Tibial nerve (tissue), 4 donors: ENCODE data around the gene ZNF473. TPM values are rescaled to one million over a fixed set of nuclear protein-coding genes. Genes with fewer than 3 reads are reported as not detected.
A peak's percentile ranks its signal among the peaks of the same experiment; 100 is the strongest.
"Not testable (repeated sequence)": the region's sequence is repeated elsewhere in the genome, so short reads cannot be mapped to it uniquely, and the experiment has no call there.

ENCODE experiments used
- DNase-seq, 2 donors: peaks; one replicate each; pipeline ENCODE4 v3.0.0-alpha.2; 2019; ENCODE audit warnings: low spot score in 2 of 2
- H3K27ac ChIP-seq, 4 donors: fragments of 200-600 bp; sonication (generic) in 3 of 4; one replicate each; pipeline ENCODE4 v1.5.1; 2017 to 2019; ENCODE audit warnings: mild to moderate bottlenecking in 1 of 4
- H3K27me3 ChIP-seq, 2 donors: fragments of 200-600 bp; sonication (generic) in 1 of 2; one replicate each; pipeline versions ENCODE4 v1.5.1 to v1.6.0; 2017 to 2019
- H3K36me3 ChIP-seq, 3 donors: fragments of 200-600 bp; sonication (generic); one replicate each; pipeline ENCODE4 v1.5.1; 2018 to 2019
- H3K4me1 ChIP-seq, 4 donors: fragments of 200-600 bp; sonication (generic) in 3 of 4; one replicate each; pipeline ENCODE4 v1.5.1; 2017 to 2019
- H3K4me3 ChIP-seq, 4 donors: fragments of 200-600 bp; sonication (generic) in 3 of 4; one replicate each; pipeline ENCODE4 v1.5.1; 2017 to 2019; ENCODE audit warnings: mild to moderate bottlenecking in 1 of 4, moderate library complexity in 1 of 4
- H3K9me3 ChIP-seq, 4 donors: fragments of 200-600 bp; sonication (generic) in 3 of 4; one replicate each; pipeline ENCODE4 v1.5.1; 2017 to 2019
- EP300 ChIP-seq, 2 donors: sonication (generic); formaldehyde crosslinking; IDR thresholded peaks; one replicate each; pipeline ENCODE4 v1.6.1; 2017; ENCODE audit warnings: antibody characterized with exemption in 2 of 2, mild to moderate bottlenecking in 1 of 2
- POLR2A ChIP-seq, 2 donors: fragments of 450-650 bp; IDR thresholded peaks; one replicate each; pipeline ENCODE4 v1.6.1; 2017; ENCODE audit warnings: antibody characterized with exemption in 2 of 2, mild to moderate bottlenecking in 2 of 2, moderate library complexity in 2 of 2
- WGBS, 2 donors: methylation state at CpG; one replicate each; pipeline ENCODE4 v1.1.5; 2018; 5-methylcytosine and 5-hydroxymethylcytosine counted together
- total RNA-seq, 4 donors: library from RNA; depleted of rRNA; stranded (reverse); fragments of >200 nt; gene quantifications; one replicate each; pipeline ENCODE4 v1.1.0, GENCODE V29; 2016
- TF ChIP-seq, protein P1 (sequence below), 5 experiments: fragments of 200-600 bp in 3 of 5; fragments of 450-650 bp in 2 of 5; sonication (generic) in 3 of 5; IDR thresholded peaks; one replicate each; pipeline ENCODE4 v1.5.1; 2016 to 2019; ENCODE audit warnings: antibody characterized with exemption in 5 of 5, mild to moderate bottlenecking in 3 of 5, moderate library complexity in 2 of 5

The ZNF473 gene
- total RNA-seq, 4 donors from 2014 or later: 8.2 to 25.5 (median 14.3) TPM

DNA sequence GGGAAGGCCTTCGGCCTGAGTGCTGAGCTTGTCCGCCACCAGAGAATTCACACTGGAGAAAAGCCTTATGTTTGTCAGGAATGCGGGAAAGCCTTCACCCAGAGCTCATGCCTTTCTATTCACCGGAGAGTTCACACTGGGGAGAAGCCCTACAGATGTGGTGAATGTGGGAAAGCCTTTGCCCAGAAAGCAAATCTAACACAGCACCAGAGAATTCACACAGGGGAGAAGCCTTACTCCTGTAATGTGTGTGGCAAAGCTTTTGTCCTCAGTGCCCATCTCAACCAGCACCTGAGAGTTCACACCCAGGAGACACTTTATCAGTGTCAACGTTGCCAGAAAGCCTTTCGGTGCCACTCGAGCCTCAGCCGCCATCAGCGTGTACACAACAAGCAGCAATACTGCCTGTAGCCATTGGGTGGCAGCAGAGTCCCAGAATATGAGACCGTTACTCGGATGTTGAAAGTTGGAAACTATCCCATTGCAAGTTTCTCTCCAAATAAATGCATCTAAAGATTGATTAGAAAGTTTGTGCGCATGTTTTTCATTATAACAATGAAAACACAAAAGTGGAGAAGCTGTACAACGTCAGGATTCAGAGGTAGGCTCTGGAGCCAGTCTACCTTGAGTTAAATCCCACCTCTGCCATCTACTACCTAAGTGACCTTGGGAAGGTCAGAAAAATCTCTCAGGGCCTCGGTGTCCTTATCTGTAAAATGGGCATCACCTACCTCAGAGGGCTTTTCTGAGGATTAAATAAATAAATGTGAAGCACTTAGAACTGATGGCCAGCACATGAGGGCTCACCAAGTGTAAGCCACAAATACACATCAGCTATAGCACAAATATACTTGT is 21.1 kb downstream of the ZNF473 start:
- Histone ChIP-seq H3K9me3 (peaks cover 0 to 99% (median 22%) of the 10 kb centered on the region in 4 donors), H3K27me3 (no peaks in the 10 kb centered on the region), H3K4me1 (no peaks in the 10 kb centered on the region), H3K4me3 (no peak overlapping the region), H3K27ac (no peak overlapping the region), H3K36me3 (peaks cover 12 to 69% (median 34%) of the 10 kb centered on the region in 3 donors)
- DNase-seq: peak; percentile 26 to 77
- 67 to 70% methylated on average over 14 of the region's 14 CpGs for WGBS, 2 donors
- TF ChIP-seq, protein P1, sequence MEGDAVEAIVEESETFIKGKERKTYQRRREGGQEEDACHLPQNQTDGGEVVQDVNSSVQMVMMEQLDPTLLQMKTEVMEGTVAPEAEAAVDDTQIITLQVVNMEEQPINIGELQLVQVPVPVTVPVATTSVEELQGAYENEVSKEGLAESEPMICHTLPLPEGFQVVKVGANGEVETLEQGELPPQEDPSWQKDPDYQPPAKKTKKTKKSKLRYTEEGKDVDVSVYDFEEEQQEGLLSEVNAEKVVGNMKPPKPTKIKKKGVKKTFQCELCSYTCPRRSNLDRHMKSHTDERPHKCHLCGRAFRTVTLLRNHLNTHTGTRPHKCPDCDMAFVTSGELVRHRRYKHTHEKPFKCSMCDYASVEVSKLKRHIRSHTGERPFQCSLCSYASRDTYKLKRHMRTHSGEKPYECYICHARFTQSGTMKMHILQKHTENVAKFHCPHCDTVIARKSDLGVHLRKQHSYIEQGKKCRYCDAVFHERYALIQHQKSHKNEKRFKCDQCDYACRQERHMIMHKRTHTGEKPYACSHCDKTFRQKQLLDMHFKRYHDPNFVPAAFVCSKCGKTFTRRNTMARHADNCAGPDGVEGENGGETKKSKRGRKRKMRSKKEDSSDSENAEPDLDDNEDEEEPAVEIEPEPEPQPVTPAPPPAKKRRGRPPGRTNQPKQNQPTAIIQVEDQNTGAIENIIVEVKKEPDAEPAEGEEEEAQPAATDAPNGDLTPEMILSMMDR (IDR thresholded peaks at IDR 0.05): peak; percentile 24 to 37 (median 31)
- no peak for TF ChIP-seq EP300 (IDR thresholded peaks at IDR 0.05)

DNA sequence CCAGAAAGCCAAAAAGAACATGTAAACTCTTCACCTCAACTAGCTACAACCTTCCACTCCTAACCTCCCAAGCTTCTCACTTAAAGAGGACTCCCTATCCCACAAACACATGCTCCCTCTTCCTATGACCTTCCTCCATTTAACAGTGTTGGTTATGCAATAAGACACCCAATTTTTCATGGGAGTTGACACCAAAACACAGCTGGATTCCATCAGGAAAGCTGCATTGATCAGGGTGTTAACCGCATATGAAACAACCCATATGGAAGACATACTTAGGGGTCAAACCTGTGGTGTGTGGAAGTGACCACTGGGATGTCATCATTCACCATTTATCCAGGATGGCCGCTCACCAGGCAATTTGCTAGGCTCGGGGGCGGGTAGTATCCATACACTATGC is 21.9 kb downstream of the ZNF473 start:
- H3K36me3 ChIP-seq: peaks cover 6 to 61% (median 26%) of the 10 kb centered on the region in 3 donors

DNA sequence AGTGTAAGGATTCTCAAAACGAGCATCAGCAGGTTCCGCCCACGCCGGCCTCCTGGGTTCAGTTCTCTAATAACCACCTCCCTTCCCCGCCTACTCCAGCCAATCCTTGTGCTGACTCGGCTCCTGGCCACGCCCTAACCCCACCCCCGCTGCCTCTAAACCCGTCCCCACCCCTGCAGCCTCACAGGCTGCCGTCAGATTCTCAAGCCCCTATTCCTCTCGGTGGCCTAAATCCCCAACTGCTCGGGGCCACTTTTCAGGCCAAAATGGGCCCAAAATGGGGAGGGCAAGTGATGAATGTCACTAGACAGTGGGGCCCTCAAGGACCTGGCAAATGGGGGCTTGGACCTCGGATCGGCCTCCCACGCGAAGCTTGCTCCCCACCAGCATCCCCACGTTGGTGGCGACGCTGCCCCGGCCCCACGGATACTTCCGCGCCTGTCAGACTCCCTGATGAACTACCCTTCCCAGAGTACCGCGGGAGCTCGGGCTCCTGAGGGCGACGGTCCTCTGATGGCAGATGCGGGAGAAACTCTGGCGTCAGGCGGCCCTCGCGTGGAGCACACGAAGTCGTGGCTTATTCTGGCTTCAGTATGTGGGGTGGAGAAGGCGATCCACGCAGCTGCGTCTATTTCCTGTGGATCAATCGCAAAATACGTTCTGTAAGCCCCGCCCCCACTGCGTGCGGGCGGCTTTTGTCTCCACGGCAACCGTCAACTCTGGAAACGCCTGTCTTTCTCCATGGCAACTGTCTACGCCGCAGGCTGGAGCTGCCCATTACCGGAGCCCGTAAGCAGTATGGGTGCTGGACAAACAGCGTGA is 24.8 kb downstream of the ZNF473 start:
- peaks cover 0 to 90% (median 10%) of the 10 kb centered on the region in 4 donors for H3K9me3 ChIP-seq
- no peaks in the 10 kb centered on the region for H3K27me3 ChIP-seq
- 2 to 4% methylated on average over 29 to 51 of the region's 52 CpGs for WGBS, 2 donors
- H3K36me3 ChIP-seq: peaks cover 2 to 32% (median 2%) of the 10 kb centered on the region in 3 donors
- H3K4me3 ChIP-seq: peak overlapping the region; percentile 18 to 50 (median 33)
- no peaks in the 10 kb centered on the region for H3K4me1 ChIP-seq
- DNase-seq: peak; percentile 19 to 75
- no peak for TF ChIP-seq POLR2A (IDR thresholded peaks at IDR 0.05)
- TF ChIP-seq EP300 (IDR thresholded peaks at IDR 0.05): peak in 1 of 2 donors; percentile 6
- TF ChIP-seq, protein P1 (IDR thresholded peaks at IDR 0.05): no peak
- peak overlapping the region in 2 of 4 donors; percentile 31 to 44 for H3K27ac ChIP-seq

More for the DNA sequence above, 21.9 kb downstream of the ZNF473 start:
- H3K27me3 ChIP-seq: no peaks in the 10 kb centered on the region
- H3K9me3 ChIP-seq: peaks cover 0 to 99% (median 22%) of the 10 kb centered on the region in 4 donors
- no peak overlapping the region for H3K27ac ChIP-seq
- no peak for DNase-seq
- H3K4me1 ChIP-seq: no peaks in the 10 kb centered on the region
- WGBS, 2 donors: 85 to 88% methylated on average over 4 of the region's 4 CpGs
- no peak for TF ChIP-seq POLR2A (IDR thresholded peaks at IDR 0.05)
- TF ChIP-seq, protein P1 (IDR thresholded peaks at IDR 0.05): no peak
- TF ChIP-seq EP300 (IDR thresholded peaks at IDR 0.05): no peak
- no peak overlapping the region for H3K4me3 ChIP-seq

DNA sequence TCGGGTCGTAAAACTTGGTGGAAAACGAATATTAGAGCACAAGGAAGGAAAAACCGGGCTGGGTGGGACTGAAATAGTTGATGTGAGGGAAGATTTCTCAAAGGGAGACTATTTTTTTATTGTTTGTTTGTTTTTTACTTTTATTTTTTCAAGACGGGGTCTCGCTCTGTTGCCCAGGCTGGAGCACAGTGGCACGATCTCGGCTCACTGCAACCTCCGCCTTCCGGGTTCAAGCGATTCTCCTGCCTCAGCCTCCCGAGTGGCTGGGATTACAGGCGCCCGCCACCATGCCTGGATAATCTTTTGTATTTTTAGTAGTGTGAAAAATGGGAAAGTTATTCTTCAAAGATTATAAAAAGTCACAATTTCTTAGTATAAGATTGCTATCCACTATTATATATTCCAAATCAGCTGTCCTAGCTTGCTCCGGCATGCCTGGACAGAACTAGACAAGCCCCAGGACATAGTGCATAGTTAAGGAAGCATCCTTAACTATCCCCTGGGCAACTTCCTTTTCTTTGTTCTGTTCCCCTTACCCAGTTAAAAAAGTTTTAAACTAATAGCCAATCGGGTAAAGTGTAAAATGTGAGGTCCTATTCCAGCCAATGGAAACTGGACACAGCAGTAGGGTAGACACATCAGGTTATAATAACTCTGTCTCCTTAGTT is 25.6 kb downstream of the ZNF473 start:
- peak overlapping the region in 2 of 4 donors; percentile 32 to 50 for H3K4me3 ChIP-seq
- 39 to 44% methylated on average over 16 of the region's 16 CpGs for WGBS, 2 donors
- not testable (repeated sequence) for H3K27me3 ChIP-seq, H3K27ac ChIP-seq, DNase-seq, H3K4me1 ChIP-seq
- peaks cover 0 to 24% (median 2%) of the 10 kb centered on the region in 3 donors for H3K36me3 ChIP-seq
- H3K9me3 ChIP-seq: peaks cover 0 to 85% (median 7%) of the 10 kb centered on the region in 4 donors

DNA sequence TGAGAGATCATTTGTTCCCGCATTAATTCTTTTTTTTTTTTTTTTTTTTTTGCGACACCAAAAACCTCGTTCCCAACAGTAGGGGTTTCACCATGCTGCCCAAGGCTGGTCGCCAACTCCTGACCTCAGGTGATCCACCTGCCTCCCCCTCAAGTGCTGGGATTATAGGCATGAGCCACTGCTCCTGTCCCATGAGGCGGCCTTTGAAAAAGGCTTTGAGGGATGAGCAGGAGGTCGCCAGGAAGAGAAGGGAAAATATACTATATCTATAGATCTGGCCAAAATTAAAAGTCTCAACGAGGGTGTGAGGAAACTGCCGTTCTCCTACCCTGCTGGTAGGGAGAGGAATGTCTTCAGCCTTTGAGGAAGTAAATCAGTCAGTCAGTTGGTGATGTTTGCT is 26.2 kb downstream of the ZNF473 start:
- no peaks in the 10 kb centered on the region for H3K4me1 ChIP-seq
- H3K9me3 ChIP-seq: peaks cover 0 to 84% (median 4%) of the 10 kb centered on the region in 4 donors
- no peaks in the 10 kb centered on the region for H3K27me3 ChIP-seq
- H3K4me3 ChIP-seq: no peak overlapping the region
- no peak overlapping the region for H3K27ac ChIP-seq
- TF ChIP-seq, protein P1 (IDR thresholded peaks at IDR 0.05): no peak
- no peak for TF ChIP-seq POLR2A (IDR thresholded peaks at IDR 0.05)
- TF ChIP-seq EP300 (IDR thresholded peaks at IDR 0.05): no peak
- H3K36me3 ChIP-seq: peaks cover 0 to 18% (median 0%) of the 10 kb centered on the region in 3 donors
- no peak for DNase-seq
- WGBS, 2 donors: 74 to 84% methylated on average over 8 of the region's 8 CpGs
